ENCODE measurements around the gene TBXAS1.

DNA sequence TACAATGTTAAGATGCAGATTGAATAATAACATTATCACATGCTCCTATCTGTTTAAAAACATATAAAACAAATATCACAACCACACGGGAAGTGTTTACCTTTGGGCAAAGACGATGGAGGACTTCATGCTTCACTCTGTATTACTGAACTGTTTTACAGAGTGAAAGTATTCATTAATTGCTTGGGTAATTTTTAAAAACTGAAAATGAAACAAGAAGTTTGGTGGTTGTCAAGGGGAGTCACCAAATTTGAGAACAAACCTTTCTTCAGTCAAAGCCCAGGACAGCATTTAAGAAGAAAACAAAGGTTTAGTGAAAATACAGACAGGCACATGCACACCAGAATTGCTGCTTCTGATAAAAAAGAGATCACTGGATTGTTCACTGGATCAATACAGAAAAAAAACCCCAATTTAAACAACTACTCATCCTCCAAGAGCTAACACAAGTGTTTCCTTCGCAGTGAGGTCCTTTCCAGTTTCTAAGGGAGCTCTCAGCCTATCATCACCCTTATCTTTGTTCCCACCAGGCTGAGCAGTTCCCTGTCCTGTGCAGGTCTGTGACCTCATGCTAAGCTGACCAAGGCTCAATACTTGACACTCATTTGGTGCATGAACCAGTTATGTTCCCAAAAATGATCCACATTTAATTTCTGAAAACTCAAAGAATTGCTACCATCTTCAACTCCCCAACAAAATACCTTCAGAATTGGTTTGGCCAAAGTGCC lies 224.9 kb downstream of the TBXAS1 start:
- no peak for TF ChIP-seq CTCF (IDR thresholded peaks at IDR 0.05)
- TF ChIP-seq EP300 (IDR thresholded peaks at IDR 0.05), result no peak
- no peak for TF ChIP-seq POLR2A (IDR thresholded peaks at IDR 0.05; ENCODE audit: low read depth)
- no peak for TF ChIP-seq POLR2AphosphoS5 (IDR thresholded peaks at IDR 0.05)

Measured in esophagus muscularis mucosa (tissue), 4 donors.